HepG2 (cell line): ENCODE results near the gene FUOM. TPM values are rescaled to one million over a fixed set of nuclear protein-coding genes. Genes with fewer than 3 reads are reported as not detected.
A peak's percentile ranks its signal among the peaks of the same experiment; 100 is the strongest.

Experiments used
- CBFB ChIP-seq: sonication (generic); formaldehyde crosslinking; IDR thresholded peaks from 2 replicates; pipeline ENCODE4 v1.4.0; 2020; ENCODE audit warnings: missing genetic modification reagents
- GLMP ChIP-seq: sonication (generic); formaldehyde crosslinking; IDR thresholded peaks from 2 replicates; pipeline ENCODE4 v1.9.0; 2021; ENCODE audit warnings: missing genetic modification reagents, mild to moderate bottlenecking, borderline replicate concordance
- HDAC2 ChIP-seq: sonication (generic); formaldehyde crosslinking; IDR thresholded peaks from 2 replicates; pipeline ENCODE4 v1.4.0; 2020; ENCODE audit warnings: missing genetic modification reagents
- HIVEP1 ChIP-seq: sonication (generic); formaldehyde crosslinking; IDR thresholded peaks from 2 replicates; pipeline ENCODE4 v1.4.0; 2020; ENCODE audit warnings: mild to moderate bottlenecking, missing genetic modification reagents
- SPEN ChIP-seq: sonication (generic); formaldehyde crosslinking; IDR thresholded peaks from 2 replicates; pipeline ENCODE4 v1.5.1; 2020; ENCODE audit warnings: low read depth, mild to moderate bottlenecking, missing genetic modification reagents
- ZFX ChIP-seq: sonication (generic); formaldehyde crosslinking; IDR thresholded peaks from 2 replicates; pipeline ENCODE4 v1.4.0; 2020; ENCODE audit warnings: mild to moderate bottlenecking, low read depth, missing genetic modification reagents, moderate library complexity
- ZFYVE20 ChIP-seq: sonication (generic); formaldehyde crosslinking; IDR thresholded peaks from 2 replicates; pipeline ENCODE4 v1.8.0; 2023; ENCODE audit warnings: low read depth, mild to moderate bottlenecking, moderate library complexity, missing genetic modification reagents, borderline replicate concordance
- ZNF598 ChIP-seq: sonication (generic); formaldehyde crosslinking; IDR thresholded peaks from 2 replicates; pipeline ENCODE4 v1.5.1; 2020; ENCODE audit warnings: mild to moderate bottlenecking, missing genetic modification reagents, borderline replicate concordance
- ZNF670 ChIP-seq: sonication (generic); formaldehyde crosslinking; IDR thresholded peaks from 2 replicates; pipeline ENCODE4 v1.8.0; 2022; ENCODE audit warnings: mild to moderate bottlenecking, missing genetic modification reagents, borderline replicate concordance
- ZNF687 ChIP-seq: sonication (generic); formaldehyde crosslinking; IDR thresholded peaks from 2 replicates; pipeline ENCODE4 v1.5.1; 2020; ENCODE audit warnings: mild to moderate bottlenecking, missing genetic modification reagents, moderate library complexity
- ZNF724P ChIP-seq: sonication (generic); formaldehyde crosslinking; IDR thresholded peaks from 2 replicates; pipeline ENCODE4 v1.8.0; 2022; ENCODE audit warnings: missing genetic modification reagents, borderline replicate concordance
- ZNF782 ChIP-seq: sonication (generic); formaldehyde crosslinking; IDR thresholded peaks from 2 replicates; pipeline ENCODE4 v1.4.0; 2020; ENCODE audit warnings: missing genetic modification reagents, mild to moderate bottlenecking, borderline replicate concordance
- ZNF841 ChIP-seq: sonication (generic); formaldehyde crosslinking; IDR thresholded peaks from 2 replicates; pipeline ENCODE4 v1.8.1; 2023; ENCODE audit warnings: missing genetic modification reagents, borderline replicate concordance
- polyA plus RNA-seq, 8 experiments: library from polyadenylated mRNA; depleted of rRNA in 3 of 8; stranded (reverse) in 7 of 8; unstranded in 1 of 8; fragments of >200 nt; fragmentation: Illumina TruSeq in 4 of 8; extraction: Trizol in 4 of 8; gene quantifications; 2 replicates each; pipeline versions ENCODE4 v1.2.1 to v1.2.3, GENCODE V29; 2011 to 2016; ENCODE audit warnings: low read depth in 4 of 8, missing spikeins in 1 of 8, mixed read lengths in 1 of 8; ENCODE audit not compliant: insufficient read depth in 1 of 8
- total RNA-seq, 5 experiments: library from RNA; depleted of rRNA; stranded (reverse); fragments of >200 nt; fragmentation: Illumina TruSeq; extraction: Trizol; gene quantifications; 2 replicates each; pipeline ENCODE4 v1.2.3, GENCODE V29; 2016; ENCODE audit warnings: low read depth in 1 of 5

Gene FUOM
- total and polyA plus RNA-seq, 2 of the 13 experiments (the other 11 are each of a cell fraction or from before 2014, with no cell fraction given), result 27.5 to 60.4 TPM

- TF ChIP-seq ZNF687 (CRISPR knock-in tag) (0 out of 2 replicates have a peak, but pooled peaks have one; percentile 40), ZNF841 (no peak), HIVEP1 (CRISPR knock-in tag) (0 out of 2 replicates have a peak, but pooled peaks have one; percentile 24), ZNF724P (0 out of 2 replicates have a peak, but pooled peaks have one; percentile 12), ZNF782 (CRISPR knock-in tag) (no peak), GLMP (CRISPR knock-in tag) (no peak), CBFB (CRISPR knock-in tag) (0 out of 2 replicates have a peak, but pooled peaks have one; percentile 40), ZFX (peak; percentile 77), HDAC2 (CRISPR knock-in tag) (no peak), ZFYVE20 (CRISPR knock-in tag) (no peak), SPEN (CRISPR knock-in tag) (no peak), ZNF670 (CRISPR knock-in tag) (no peak), ZNF598 (CRISPR knock-in tag) (no peak)
- TF ChIP-seq, all 625 proteins: peak for 19
These were observed 48.6 kb downstream of the FUOM start (continued) for GRCh38 chr10:133309100-133309719.
